CD4-positive, alpha-beta T cell treated with Interferon alpha-2 for 1 hour (primary cell): ENCODE data around the gene COL6A1.

ENCODE experiments used
- DNase-seq, 2 donors: peaks; one replicate each; pipeline ENCODE4 v3.0.0-alpha.2; 2020 to 2022

Gene COL6A1, protein sequence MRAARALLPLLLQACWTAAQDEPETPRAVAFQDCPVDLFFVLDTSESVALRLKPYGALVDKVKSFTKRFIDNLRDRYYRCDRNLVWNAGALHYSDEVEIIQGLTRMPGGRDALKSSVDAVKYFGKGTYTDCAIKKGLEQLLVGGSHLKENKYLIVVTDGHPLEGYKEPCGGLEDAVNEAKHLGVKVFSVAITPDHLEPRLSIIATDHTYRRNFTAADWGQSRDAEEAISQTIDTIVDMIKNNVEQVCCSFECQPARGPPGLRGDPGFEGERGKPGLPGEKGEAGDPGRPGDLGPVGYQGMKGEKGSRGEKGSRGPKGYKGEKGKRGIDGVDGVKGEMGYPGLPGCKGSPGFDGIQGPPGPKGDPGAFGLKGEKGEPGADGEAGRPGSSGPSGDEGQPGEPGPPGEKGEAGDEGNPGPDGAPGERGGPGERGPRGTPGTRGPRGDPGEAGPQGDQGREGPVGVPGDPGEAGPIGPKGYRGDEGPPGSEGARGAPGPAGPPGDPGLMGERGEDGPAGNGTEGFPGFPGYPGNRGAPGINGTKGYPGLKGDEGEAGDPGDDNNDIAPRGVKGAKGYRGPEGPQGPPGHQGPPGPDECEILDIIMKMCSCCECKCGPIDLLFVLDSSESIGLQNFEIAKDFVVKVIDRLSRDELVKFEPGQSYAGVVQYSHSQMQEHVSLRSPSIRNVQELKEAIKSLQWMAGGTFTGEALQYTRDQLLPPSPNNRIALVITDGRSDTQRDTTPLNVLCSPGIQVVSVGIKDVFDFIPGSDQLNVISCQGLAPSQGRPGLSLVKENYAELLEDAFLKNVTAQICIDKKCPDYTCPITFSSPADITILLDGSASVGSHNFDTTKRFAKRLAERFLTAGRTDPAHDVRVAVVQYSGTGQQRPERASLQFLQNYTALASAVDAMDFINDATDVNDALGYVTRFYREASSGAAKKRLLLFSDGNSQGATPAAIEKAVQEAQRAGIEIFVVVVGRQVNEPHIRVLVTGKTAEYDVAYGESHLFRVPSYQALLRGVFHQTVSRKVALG

DNA sequence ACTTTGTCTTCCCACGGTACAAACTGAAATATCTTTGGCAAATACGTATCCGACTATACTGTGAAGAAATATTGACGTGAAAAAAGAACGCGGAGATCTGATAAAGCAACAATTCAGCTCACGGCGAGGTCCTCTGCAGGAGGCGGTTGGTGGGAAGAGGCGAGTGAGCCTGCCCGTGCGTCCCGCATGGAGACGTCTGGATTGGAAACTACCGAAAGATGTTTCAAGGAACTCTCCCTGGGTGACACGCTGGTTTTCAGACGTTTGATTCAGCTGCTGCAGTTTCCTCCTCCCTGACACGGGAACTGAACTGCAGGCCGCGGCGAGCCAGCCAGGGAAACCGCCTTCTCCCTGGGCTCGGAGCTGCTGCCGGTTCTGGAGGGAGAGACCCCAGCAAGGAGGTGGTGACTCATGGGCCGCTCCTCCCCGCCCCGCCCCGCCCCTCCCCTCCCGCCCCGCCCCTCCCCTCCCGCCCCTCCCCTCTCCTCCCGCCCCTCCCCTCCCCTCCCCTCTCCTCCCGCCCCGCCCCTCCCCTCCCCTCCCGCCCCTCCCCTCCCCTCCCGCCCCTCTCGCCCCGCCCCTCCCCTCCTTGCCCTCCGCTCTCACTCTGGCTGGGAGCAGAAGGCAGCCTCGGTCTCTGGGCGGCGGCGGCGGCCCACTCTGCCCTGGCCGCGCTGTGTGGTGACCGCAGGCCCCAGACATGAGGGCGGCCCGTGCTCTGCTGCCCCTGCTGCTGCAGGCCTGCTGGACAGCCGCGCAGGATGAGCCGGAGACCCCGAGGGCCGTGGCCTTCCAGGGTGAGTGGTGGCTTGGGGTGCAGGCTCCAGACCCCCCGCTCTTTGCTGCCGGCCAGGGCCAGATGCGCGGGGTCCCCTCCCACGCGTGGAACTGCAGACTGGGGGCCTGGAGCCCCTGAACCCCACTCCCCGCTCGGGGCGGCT is at the start of gene COL6A1:
TSS of gene COL6A1 (plus strand) at position 620 of the 941 bp plus-strand sequence. CDS start at position 701, 81 bp downstream.
- peak; percentile 50 to 59 for DNase-seq

DNA sequence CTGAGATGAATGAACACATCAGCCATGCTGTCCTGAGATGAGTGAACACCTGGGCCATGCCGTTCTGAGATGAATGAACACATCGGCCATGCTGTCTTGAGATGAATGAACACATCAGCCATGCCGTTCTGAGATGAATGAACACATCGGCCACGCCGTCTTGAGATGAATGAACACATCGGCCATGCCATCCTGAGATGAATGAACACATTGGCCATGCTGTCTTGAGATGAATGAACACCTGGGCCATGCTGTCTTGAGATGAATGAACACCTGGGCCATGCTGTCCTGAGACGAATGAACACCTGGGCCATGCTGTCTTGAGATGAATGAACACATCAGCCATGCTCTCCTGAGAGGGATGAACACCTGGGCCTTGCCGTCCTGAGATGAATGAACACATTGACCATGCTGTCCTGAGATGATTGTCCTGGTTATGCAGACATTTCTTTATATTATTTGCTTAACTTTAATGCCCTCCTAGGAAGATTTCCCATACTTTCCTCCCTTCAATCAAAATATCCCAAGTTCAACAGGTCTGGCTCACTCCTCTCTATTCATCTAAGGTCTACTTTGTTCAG is 48.6 kb upstream of the COL6A1 start:
- DNase-seq, result no peak

DNA sequence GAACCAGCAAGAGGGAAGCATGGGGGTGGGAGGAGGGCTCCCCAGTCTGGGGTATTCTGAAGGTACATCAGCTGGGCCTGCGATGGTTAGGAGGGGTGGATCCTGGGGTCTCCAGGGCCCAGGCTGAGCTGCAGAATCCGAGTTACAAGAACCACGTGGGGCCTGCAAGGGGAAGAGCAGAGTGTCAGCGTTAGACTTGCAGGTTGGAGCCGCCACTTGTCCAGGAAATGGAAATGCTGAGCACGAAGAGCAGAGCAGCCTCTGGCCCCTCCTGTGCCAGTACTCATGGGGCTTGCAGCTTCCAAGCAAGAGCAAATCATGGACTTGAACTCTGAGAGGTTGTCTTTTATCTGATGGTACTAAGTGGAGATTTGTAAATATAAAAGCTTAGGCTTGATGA is 47.5 kb upstream of the COL6A1 start:
- no peak for DNase-seq

DNA sequence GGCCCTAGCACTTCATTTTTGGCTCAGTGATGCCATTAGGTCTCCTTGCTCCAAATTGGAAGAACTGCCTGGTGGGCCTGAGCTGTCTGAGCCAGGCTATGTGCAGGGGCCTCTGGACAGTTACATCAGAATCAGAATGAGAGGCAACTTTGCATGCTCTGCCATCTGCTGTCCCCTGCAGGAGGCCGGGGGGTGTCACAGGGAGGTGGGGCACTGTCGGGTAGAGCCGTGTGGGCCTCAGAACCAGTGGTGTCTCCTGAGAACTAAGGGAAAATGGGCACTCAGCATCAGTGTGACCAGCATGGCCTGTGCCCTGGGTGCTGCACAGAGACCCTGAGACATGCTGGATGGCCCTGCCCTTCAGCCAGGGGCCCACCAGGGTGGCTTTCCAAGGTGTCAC is 47.0 kb upstream of the COL6A1 start:
- DNase-seq, result no peak

DNA sequence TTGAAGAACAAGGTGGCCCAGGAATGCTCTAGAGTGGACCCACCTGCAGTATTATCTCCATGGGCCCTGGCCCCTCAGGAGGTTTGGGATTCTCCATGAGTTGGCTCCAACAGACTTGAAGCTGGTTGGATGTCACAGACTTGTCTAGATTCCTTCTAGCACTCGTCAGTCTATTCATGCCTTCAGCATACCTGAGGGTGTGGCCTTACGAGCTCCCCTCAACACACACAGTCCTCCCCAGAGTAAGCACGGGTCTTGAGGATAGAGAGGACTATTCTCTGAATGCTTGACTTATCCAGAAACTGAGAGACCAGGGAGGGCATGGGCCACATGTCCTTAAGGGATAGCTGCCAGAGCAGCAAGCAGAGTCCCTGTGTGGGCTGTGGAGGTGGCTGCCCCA is 45.9 kb upstream of the COL6A1 start:
- DNase-seq, result no peak

DNA sequence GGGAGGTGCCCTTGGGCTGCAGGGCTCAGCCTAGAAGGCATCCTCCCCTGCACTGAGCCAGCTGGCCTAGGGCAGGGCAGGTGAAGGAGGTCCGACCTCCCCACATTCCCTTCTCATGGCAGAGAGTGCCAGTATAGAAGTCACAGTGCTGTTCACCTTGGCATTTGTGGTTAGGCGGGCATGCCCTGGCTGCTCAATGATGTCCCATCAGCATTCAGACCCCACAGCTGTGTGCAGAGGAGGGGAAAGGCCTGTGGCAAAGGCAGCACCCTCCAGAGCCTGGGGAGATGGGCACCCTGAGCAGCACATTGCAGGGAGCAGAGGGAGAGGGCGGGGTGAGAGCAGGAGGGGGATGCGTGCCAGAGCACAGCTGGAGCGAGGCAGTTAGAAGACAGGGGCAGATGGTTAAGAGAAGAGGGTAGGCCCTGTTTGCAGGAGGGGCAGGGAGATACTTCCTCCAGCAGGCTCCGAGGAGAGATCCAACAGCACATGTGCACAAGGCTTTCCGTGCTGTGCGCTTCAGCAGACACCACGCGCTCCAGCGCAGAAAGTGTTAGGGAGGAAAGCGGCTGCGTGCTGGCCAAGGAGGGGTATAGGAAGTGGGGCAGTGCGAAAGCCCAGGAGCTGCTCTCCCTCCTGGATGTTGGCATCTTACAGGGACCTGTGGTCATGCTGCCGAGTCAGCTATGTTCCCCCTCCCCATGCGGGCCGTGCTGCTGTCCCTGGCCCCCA is 43.7 kb upstream of the COL6A1 start:
- DNase-seq, result no peak

DNA sequence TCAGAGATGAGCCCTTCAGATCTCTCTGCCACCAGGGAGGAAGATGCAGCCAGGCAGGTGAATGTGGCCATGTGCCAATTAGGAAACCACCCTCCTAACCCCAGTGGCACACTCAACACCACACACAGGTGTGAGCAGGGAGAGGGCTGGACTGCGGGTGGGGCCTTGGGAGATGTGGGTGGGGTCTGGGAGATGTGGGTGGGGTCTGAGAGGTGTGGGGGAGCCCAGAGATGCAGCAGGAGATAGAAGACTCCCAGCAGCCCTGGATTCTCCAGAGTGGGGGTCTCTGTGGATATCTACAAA is 43.2 kb upstream of the COL6A1 start:
- DNase-seq, result no peak

DNA sequence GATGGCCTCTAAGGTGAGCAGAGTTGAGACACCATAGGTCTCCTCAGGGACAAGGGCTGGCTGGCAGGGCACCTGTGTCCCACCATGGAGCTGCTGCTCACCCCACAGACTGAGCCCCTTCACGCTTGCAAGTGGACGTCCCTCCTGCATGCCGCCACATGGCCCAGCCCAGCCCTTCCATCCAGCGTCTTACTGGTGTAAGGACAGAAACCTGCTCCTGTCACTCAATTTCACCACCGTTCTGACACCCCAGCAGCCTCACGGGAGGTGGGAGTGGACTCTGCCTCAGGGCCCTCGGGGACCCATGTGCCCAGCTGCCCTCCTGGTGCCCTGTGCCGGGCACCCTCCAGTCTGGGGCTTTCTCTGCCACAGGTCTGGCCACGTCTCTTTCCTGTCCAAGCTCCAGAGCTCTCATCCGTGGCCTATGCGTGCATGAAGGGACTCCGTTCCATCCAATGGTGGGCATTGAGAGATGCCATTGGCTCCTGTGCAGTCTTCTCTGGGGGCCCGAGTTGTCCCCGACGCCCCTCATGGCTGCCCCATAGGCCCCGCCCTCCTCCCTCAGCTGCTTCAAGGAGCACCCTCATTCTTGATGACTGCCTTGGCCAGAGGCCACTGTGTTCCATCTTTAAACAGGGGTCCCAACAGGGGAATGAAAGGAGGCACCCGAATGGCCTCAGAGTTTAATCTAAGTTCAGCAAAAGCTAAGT is 42.6 kb upstream of the COL6A1 start:
- no peak for DNase-seq

DNA sequence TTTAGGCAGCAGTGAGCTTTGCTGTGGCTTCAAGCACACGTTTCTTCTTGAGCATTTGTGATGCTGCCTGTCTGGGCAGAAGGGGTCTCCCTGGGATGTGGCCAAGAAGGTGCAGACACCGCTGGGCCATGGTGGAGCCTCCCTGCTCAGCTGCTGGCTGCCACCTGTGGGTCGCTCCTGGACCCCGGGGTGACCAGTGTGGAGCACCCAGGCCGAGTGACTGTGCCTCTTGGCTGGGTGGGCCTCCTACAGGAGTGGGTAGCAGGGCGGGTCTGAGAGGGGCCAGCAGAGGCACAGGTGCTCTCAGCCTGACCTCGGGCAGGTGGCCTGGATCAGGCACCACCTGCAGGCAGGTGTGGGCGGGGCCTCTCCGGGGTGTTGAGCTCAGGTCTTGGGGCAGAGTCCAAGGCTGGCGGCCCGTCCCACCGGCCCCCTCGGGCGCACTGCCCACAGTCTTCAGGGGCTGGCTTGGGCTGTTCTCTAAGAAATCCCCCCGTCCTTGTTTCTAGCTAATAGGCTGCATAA is 42.0 kb upstream of the COL6A1 start:
- no peak for DNase-seq

DNA sequence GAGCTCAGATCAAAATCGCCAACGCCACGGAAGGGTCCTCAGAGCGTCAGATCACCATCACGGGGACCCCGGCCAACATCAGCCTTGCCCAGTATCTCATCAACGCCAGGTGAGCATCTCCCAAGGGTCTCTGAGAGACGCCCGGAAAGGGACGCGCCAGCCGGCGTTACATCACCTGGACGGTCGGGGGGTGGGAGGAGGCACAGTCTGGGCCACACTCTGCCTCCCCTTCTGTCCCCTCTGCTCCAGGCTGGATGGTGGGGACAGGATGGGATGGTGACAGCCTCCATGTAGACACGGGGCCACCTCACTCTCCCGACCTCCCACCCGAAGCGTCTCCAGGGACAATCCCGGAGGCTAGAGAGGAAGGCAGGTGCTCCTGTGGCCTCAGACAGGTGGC is 41.5 kb upstream of the COL6A1 start:
- DNase-seq, result no peak

DNA sequence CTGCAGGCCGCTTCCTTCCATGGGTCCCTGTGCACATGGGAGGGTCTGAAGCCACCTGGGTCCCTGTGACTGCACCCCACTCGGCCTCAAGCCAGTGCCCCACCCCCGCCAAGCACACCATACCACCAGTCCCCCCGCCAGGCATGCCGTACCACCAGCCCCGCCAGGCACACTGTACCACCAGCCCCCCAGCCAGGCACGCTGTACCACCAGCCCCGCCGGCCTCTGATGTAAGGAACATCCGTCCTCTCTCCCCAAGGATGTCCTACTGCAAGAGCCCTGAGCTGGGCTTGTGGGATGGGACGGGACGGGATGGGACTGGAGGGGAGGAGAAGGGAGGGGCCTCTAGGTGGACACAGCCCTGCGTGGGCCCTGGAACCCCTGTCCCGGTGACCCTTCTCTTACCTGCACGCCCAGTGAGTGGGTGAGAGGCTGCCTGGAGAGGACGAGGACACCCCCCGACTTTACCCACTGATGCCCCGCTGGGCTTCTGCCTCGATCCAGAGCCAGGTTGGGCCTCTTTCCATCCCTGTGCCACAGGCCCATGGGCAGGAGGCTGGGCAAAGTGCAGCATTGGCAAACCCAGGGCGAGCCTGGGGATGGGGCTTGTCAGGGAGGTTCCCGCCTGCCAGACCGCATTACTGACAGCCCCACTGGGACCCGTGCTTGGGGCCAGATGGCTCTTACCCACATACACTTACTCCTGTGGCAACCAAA is 40.8 kb upstream of the COL6A1 start:
- no peak for DNase-seq

DNA sequence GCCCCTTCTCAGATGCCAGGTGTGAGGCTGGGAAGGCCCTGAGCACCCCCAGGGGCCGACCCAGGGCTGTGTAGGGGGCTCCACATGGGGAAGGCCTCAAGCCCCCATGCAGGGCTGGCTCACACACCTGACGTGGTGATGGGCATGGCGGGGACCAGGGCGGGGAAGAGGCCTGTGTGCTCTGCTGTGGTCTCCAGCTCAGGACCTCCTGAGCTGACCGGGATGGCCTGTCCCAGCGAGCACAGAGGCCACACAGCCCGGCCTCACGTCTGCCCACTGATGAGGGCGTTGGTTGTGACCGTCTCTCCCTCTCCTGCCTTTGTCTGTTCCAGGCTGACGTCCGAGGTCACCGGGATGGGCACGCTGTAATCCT is 40.2 kb upstream of the COL6A1 start:
- DNase-seq, result no peak

DNA sequence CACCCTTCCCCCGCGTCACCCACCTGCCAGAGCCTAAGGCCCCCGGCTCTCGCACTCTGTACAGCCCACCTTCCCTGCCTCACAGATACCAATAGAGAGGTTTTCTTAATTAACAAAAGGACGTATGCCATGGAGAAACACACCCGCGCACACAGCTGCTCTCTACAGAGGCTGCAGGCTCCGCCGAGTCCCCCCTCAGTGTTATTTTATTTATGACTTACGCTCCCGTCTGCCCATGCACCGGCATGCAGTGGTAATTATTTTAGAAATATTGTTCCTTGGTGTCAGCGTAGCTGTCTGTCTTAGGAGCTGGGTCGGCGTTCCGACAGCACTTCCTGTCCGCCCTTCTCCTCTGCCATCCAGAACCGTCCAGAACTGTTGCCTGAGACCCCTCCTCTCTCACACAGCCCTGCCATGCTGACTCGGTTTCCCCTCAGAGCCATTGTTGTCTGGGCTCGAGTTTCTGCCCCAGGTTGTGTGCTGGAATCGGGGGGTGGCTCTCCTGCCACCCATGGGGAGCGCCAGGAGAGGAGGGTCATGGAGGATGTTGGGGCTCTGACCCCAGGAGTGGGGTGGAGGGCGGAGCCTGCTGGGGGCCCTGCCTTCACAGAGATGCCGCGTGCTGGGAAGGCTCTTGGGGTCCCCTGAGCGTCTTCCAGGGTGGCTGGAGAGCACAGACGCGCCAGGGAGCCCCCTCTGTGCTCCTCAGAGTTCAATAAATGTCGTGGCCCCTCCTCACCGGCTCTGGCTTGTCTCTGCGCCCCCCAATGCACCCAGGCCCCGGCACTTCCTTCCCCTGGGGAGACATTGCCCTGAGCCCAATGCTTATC is 39.6 kb upstream of the COL6A1 start:
- no peak for DNase-seq

DNA sequence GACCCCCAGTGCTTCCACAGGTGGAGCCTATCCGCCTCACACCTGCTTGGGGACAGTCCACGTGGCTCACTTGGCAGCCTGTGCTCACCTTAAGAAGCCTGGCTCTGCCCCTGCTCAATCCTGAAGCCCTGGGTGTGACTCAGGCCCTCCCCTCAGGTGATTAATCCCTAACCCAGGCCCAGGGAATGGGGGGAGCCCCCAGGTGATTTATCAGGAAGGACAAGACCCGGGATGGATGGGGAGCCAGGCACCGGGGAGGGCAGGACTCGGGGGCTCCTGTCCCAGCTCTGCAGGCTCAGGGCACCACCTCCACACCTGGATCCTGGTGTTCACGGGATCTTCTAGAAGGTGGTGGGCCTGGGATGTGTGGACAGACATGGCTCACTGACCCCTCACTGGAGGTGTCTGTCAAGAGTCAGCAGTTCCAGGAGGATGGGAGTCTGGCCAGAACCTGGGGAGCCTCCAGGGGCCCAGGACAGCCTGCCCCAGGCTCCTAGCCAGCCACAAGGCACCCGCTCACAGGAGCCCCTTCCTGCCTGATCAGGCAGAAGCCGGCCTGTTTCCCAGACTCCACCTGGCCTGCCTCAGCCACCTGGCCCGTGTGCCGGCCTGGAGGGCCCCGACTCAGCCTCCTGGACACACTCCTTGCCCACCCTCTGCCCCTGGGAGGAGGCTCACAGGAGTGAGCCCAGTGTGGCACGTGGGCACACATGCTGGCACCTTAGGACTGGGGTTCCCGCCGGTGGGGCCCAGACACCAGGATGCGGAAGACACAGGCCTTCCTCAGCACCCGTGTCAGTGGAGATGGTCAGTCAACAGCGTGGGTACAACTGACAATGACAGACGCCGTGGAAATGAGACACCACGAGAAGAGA is 38.6 kb upstream of the COL6A1 start:
- DNase-seq, result no peak

DNA sequence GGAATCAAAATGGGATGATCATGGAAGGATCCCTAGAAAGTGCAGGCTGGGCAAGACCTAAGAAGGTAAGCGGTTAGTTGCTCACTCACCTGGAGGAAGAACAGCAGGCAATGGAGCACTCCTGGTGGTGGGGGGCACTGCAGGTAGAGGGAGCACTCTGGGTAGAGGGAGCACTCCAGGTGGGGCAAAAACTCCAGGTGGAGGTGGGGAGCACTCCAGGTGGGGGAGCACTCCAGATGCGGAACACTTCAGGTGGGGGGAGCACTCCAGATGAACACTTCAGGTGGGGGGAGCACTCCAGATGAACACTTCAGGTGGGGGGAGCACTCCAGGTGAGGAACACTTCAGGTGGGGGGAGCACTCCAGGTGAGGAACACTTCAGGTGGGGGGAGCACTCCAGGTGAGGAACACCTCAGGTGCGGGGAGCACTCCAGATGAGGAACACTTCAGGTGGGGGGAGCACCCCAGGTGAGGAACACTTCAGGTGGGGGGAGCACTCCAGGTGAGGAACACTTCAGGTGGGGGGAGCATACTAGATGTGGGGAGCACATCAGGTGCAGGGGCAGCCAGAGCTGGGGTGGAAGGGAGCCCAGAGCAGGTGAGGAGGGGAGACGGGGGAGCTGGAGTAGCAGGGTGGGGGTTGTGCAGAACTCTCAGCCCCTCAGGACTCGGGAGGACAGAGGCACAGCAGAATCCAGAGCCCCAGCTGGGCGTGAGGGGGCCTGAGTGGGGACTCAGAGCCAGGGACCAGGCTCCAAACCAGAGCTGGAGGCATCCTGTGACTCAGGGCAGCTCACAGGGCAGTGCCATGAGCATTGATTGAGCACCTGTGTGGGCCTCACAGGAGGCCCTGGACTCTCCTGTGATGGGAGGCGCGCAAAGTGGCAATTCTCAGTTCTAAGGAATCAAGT is 37.7 kb upstream of the COL6A1 start:
- no peak for DNase-seq

DNA sequence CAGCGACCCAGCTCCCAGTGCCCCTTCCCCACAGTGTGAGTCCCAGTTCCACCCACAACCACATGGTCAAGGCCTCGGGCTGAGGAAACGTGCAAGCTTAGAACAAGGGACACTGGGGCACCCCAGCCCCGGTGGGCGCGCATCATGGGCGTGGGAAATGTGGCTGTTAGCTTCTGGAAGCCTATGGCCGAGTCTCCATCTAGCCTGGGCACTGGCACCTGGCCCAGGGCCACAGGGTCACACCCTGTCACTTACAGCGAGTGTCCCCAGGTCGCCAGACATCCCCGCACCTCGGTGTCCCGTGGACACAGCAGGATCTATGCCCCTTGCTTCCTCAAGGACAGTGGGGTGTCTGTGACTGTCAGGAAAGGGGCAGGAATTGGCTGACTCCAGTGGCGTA is 37.0 kb upstream of the COL6A1 start:
- no peak for DNase-seq
